ENCODE data around the gene BEND6.

BEND6 gene

GRCh38 chr6:57013521-57013926, 58.6 kb downstream of the BEND6 start:
- Histone ChIP-seq H3K36me3 (ENCODE audit: control insufficient read depth in 1 of 2, insufficient read depth in 2 of 2, low read depth in 1 of 2, low read length in 2 of 2) (no peaks in the 10 kb centered on the region), H2BK15ac (ENCODE audit: low read depth, poor library complexity, severe bottlenecking) (no peak overlapping the region), H3K9ac (ENCODE audit: low read length) (no peak overlapping the region), H3K18ac (ENCODE audit: low read depth in 1 of 2, low read length in 2 of 2) (no peak overlapping the region), H2AK5ac (ENCODE audit: low read length, severe bottlenecking) (no peak overlapping the region), H3K4me1 (ENCODE audit: control insufficient read depth, insufficient read depth, low read depth, low read length) (peaks cover 2% of the 10 kb centered on the region), H3K9me3 (ENCODE audit: control insufficient read depth, low read length) (no peaks in the 10 kb centered on the region), H3K4me2 (ENCODE audit: low read length, poor library complexity, severe bottlenecking) (no peak overlapping the region), H3K27me3 (ENCODE audit: control insufficient read depth in 1 of 2, insufficient read depth in 1 of 2, low read length in 2 of 2) (no peaks in the 10 kb centered on the region), H4K8ac (ENCODE audit: low read length) (no peak overlapping the region), H2AFZ (ENCODE audit: low read depth, low read length) (no peak overlapping the region), H3K14ac (ENCODE audit: low read length in 2 of 2) (no peak overlapping the region), H3K4me3 (ENCODE audit: insufficient read depth in 1 of 2, low read depth in 1 of 2, low read length in 2 of 2) (no peak overlapping the region), H3K4ac (ENCODE audit: low read depth in 1 of 2, low read length in 2 of 2) (no peak overlapping the region), H2BK12ac (ENCODE audit: low read length in 2 of 2) (no peak overlapping the region), H3K79me1 (replicated peaks; ENCODE audit: low read length, poor library complexity, severe bottlenecking) (no peaks in the 10 kb centered on the region), H2BK5ac (ENCODE audit: low read depth, low read length, poor library complexity, severe bottlenecking) (no peak overlapping the region), H2BK120ac (ENCODE audit: low read depth, low read length) (no peak overlapping the region), H3K27ac (ENCODE audit: low read length, poor library complexity, severe bottlenecking) (no peak overlapping the region), H4K91ac (ENCODE audit: low read length) (no peak overlapping the region), H3K23ac (ENCODE audit: low read length in 2 of 2) (no peak overlapping the region)
- WGBS: 45% methylated on average over 4 of the region's 4 CpGs
- DNase-seq: peak; percentile 71

GRCh38 chr6:57017069-57017468, 62.2 kb downstream of the BEND6 start:
- no peak overlapping the region for H3K18ac ChIP-seq (ENCODE audit: low read depth in 1 of 2, low read length in 2 of 2)
- no CpG with 5 or more reads among the region's 3 CpGs for WGBS
- no peak overlapping the region for H4K91ac ChIP-seq (ENCODE audit: low read length)
- H3K14ac ChIP-seq (ENCODE audit: low read length in 2 of 2): no peak overlapping the region
- H3K9ac ChIP-seq (ENCODE audit: low read length): peak overlapping the region; percentile 25
- H4K8ac ChIP-seq (ENCODE audit: low read length): no peak overlapping the region
- H2BK15ac ChIP-seq (ENCODE audit: low read depth, poor library complexity, severe bottlenecking): no peak overlapping the region
- no peak overlapping the region for H3K4ac ChIP-seq (ENCODE audit: low read depth in 1 of 2, low read length in 2 of 2)
- H3K9me3 ChIP-seq (ENCODE audit: control insufficient read depth, low read length): no peaks in the 10 kb centered on the region
- no peak overlapping the region for H2BK12ac ChIP-seq (ENCODE audit: low read length in 2 of 2)
- H3K4me3 ChIP-seq (ENCODE audit: insufficient read depth in 1 of 2, low read depth in 1 of 2, low read length in 2 of 2): no peak overlapping the region
- no peaks in the 10 kb centered on the region for H3K27me3 ChIP-seq (ENCODE audit: control insufficient read depth in 1 of 2, insufficient read depth in 1 of 2, low read length in 2 of 2)
- no peak overlapping the region for H3K4me2 ChIP-seq (ENCODE audit: low read length, poor library complexity, severe bottlenecking)
- H3K36me3 ChIP-seq (ENCODE audit: control insufficient read depth in 1 of 2, insufficient read depth in 2 of 2, low read depth in 1 of 2, low read length in 2 of 2): no peaks in the 10 kb centered on the region
- no peak overlapping the region for H2BK5ac ChIP-seq (ENCODE audit: low read depth, low read length, poor library complexity, severe bottlenecking)
- H3K23ac ChIP-seq (ENCODE audit: low read length in 2 of 2): no peak overlapping the region
- no peak overlapping the region for H2AK5ac ChIP-seq (ENCODE audit: low read length, severe bottlenecking)
- H2BK120ac ChIP-seq (ENCODE audit: low read depth, low read length): no peak overlapping the region
- no peak overlapping the region for H3K27ac ChIP-seq (ENCODE audit: low read length, poor library complexity, severe bottlenecking)
- no peaks in the 10 kb centered on the region for H3K79me1 ChIP-seq (replicated peaks; ENCODE audit: low read length, poor library complexity, severe bottlenecking)
- H3K4me1 ChIP-seq (ENCODE audit: control insufficient read depth, insufficient read depth, low read depth, low read length): peaks cover 2% of the 10 kb centered on the region
- no peak overlapping the region for H2AFZ ChIP-seq (ENCODE audit: low read depth, low read length)
- DNase-seq: no peak

GRCh38 chr6:57017841-57018240, 62.9 kb downstream of the BEND6 start:
- Histone ChIP-seq H3K9me3 (ENCODE audit: control insufficient read depth, low read length) (no peaks in the 10 kb centered on the region), H3K4ac (ENCODE audit: low read depth in 1 of 2, low read length in 2 of 2) (no peak overlapping the region), H4K91ac (ENCODE audit: low read length) (no peak overlapping the region), H3K18ac (ENCODE audit: low read depth in 1 of 2, low read length in 2 of 2) (no peak overlapping the region), H3K27me3 (ENCODE audit: control insufficient read depth in 1 of 2, insufficient read depth in 1 of 2, low read length in 2 of 2) (no peaks in the 10 kb centered on the region), H3K9ac (ENCODE audit: low read length) (peak overlapping the region; percentile 25), H2AK5ac (ENCODE audit: low read length, severe bottlenecking) (no peak overlapping the region), H3K4me2 (ENCODE audit: low read length, poor library complexity, severe bottlenecking) (no peak overlapping the region), H3K23ac (ENCODE audit: low read length in 2 of 2) (no peak overlapping the region), H2BK120ac (ENCODE audit: low read depth, low read length) (no peak overlapping the region), H2BK12ac (ENCODE audit: low read length in 2 of 2) (no peak overlapping the region), H2BK15ac (ENCODE audit: low read depth, poor library complexity, severe bottlenecking) (no peak overlapping the region), H2AFZ (ENCODE audit: low read depth, low read length) (no peak overlapping the region), H3K79me1 (replicated peaks; ENCODE audit: low read length, poor library complexity, severe bottlenecking) (no peaks in the 10 kb centered on the region), H3K36me3 (ENCODE audit: control insufficient read depth in 1 of 2, insufficient read depth in 2 of 2, low read depth in 1 of 2, low read length in 2 of 2) (no peaks in the 10 kb centered on the region), H3K27ac (ENCODE audit: low read length, poor library complexity, severe bottlenecking) (no peak overlapping the region), H3K14ac (ENCODE audit: low read length in 2 of 2) (no peak overlapping the region), H2BK5ac (ENCODE audit: low read depth, low read length, poor library complexity, severe bottlenecking) (no peak overlapping the region), H3K4me1 (ENCODE audit: control insufficient read depth, insufficient read depth, low read depth, low read length) (peaks cover 2% of the 10 kb centered on the region), H3K4me3 (ENCODE audit: insufficient read depth in 1 of 2, low read depth in 1 of 2, low read length in 2 of 2) (no peak overlapping the region), H4K8ac (ENCODE audit: low read length) (no peak overlapping the region)
- no peak for DNase-seq
- 87% methylated on average over 1 of the region's 1 CpG for WGBS

- no peak overlapping the region for H2AK5ac ChIP-seq (ENCODE audit: low read length, severe bottlenecking)
- WGBS: 87% methylated on average over 3 of the region's 4 CpGs
Observed at GRCh38 chr6:57019434-57019833, 64.5 kb downstream of the BEND6 start.

More at GRCh38 chr6:57019434-57019833, 64.5 kb downstream of the BEND6 start:
- Histone ChIP-seq H2BK5ac (ENCODE audit: low read depth, low read length, poor library complexity, severe bottlenecking) (no peak overlapping the region), H4K91ac (ENCODE audit: low read length) (no peak overlapping the region), H3K27ac (ENCODE audit: low read length, poor library complexity, severe bottlenecking) (no peak overlapping the region), H3K4me1 (ENCODE audit: control insufficient read depth, insufficient read depth, low read depth, low read length) (no peaks in the 10 kb centered on the region), H2BK12ac (ENCODE audit: low read length in 2 of 2) (no peak overlapping the region), H3K9ac (ENCODE audit: low read length) (no peak overlapping the region), H2BK15ac (ENCODE audit: low read depth, poor library complexity, severe bottlenecking) (no peak overlapping the region), H2BK120ac (ENCODE audit: low read depth, low read length) (no peak overlapping the region), H3K18ac (ENCODE audit: low read depth in 1 of 2, low read length in 2 of 2) (no peak overlapping the region), H3K27me3 (ENCODE audit: control insufficient read depth in 1 of 2, insufficient read depth in 1 of 2, low read length in 2 of 2) (no peaks in the 10 kb centered on the region), H3K9me3 (ENCODE audit: control insufficient read depth, low read length) (peaks cover 13% of the 10 kb centered on the region), H3K79me1 (replicated peaks; ENCODE audit: low read length, poor library complexity, severe bottlenecking) (no peaks in the 10 kb centered on the region), H3K4me3 (ENCODE audit: insufficient read depth in 1 of 2, low read depth in 1 of 2, low read length in 2 of 2) (no peak overlapping the region), H3K23ac (ENCODE audit: low read length in 2 of 2) (no peak overlapping the region), H2AFZ (ENCODE audit: low read depth, low read length) (no peak overlapping the region), H3K14ac (ENCODE audit: low read length in 2 of 2) (no peak overlapping the region), H3K4me2 (ENCODE audit: low read length, poor library complexity, severe bottlenecking) (no peak overlapping the region), H3K36me3 (ENCODE audit: control insufficient read depth in 1 of 2, insufficient read depth in 2 of 2, low read depth in 1 of 2, low read length in 2 of 2) (no peaks in the 10 kb centered on the region), H4K8ac (ENCODE audit: low read length) (no peak overlapping the region), H3K4ac (ENCODE audit: low read depth in 1 of 2, low read length in 2 of 2) (no peak overlapping the region)
- DNase-seq: no peak

All from mesenchymal stem cell (in vitro differentiated cells and primary cell).